GM19455 (cell line): ENCODE data around the gene EEF1G.

ENCODE experiments used
- ATAC-seq: cut with Tn5 transposase; IDR thresholded peaks from one replicate; pipeline ENCODE4 v1.9.1; 2021; ENCODE audit not compliant: unreplicated experiment

EEF1G gene

GRCh38 chr11:62542111-62542745 is 31.5 kb downstream of the EEF1G start:
- no peak for ATAC-seq

GRCh38 chr11:62540804-62541701 is 32.6 kb downstream of the EEF1G start:
- no peak for ATAC-seq

- no peak for ATAC-seq
Observed at GRCh38 chr11:62539238-62539925, 34.3 kb downstream of the EEF1G start.

- no peak for ATAC-seq
Observed at GRCh38 chr11:62538470-62539237, 35.0 kb downstream of the EEF1G start.

- ATAC-seq: no peak
Observed at GRCh38 chr11:62536301-62536957, 37.3 kb downstream of the EEF1G start.

GRCh38 chr11:62535802-62536201 is 37.9 kb downstream of the EEF1G start:
- no peak for ATAC-seq

- ATAC-seq: no peak
Observed at GRCh38 chr11:62534779-62535545, 38.7 kb downstream of the EEF1G start.

- ATAC-seq: no peak
Observed at GRCh38 chr11:62532096-62532495, 41.6 kb downstream of the EEF1G start.

- ATAC-seq: no peak
Observed at GRCh38 chr11:62516736-62517371, 56.8 kb downstream of the EEF1G start.

GRCh38 chr11:62514151-62514550 is 59.5 kb downstream of the EEF1G start:
- ATAC-seq: no peak

- no peak for ATAC-seq
Observed at GRCh38 chr11:62513626-62514025, 60.1 kb downstream of the EEF1G start.

- ATAC-seq: no peak
Observed at GRCh38 chr11:62512961-62513360, 60.7 kb downstream of the EEF1G start.
